ENCODE results near the gene LZTR1.
A peak's percentile ranks its signal among the peaks of the same experiment; 100 is the strongest.
"Not testable (repeated sequence)": the region's sequence is repeated elsewhere in the genome, so short reads cannot be mapped to it uniquely, and the experiment has no call there.

Gene LZTR1

GRCh38 chr22:20981787-20982562 is at the start of gene LZTR1:
Gene LZTR1, plus strand, starts transcription at chr22:20982297. Its CDS starts 75 bp downstream, at chr22:20982372.
- peak; percentile 68 for DNase-seq

GRCh38 chr22:20933910-20934309 is 48.2 kb upstream of the LZTR1 start:
- DNase-seq, result no peak

- DNase-seq, result not testable (repeated sequence)
Observed at GRCh38 chr22:20935049-20935448, 47.0 kb upstream of the LZTR1 start.

- DNase-seq, result not testable (repeated sequence)
Observed at GRCh38 chr22:20935780-20936539, 46.1 kb upstream of the LZTR1 start.

GRCh38 chr22:20937031-20937793 is 44.9 kb upstream of the LZTR1 start:
- no peak for DNase-seq

GRCh38 chr22:20937794-20938671 is 44.1 kb upstream of the LZTR1 start:
- DNase-seq, result no peak

- not testable (repeated sequence) for DNase-seq
Observed at GRCh38 chr22:20939457-20940185, 42.5 kb upstream of the LZTR1 start.

- no peak for DNase-seq
Observed at GRCh38 chr22:20940186-20940651, 41.9 kb upstream of the LZTR1 start.

- no peak for DNase-seq
Observed at GRCh38 chr22:20940904-20941385, 41.2 kb upstream of the LZTR1 start.

GRCh38 chr22:20942203-20942902 is 39.7 kb upstream of the LZTR1 start:
- not testable (repeated sequence) for DNase-seq

GRCh38 chr22:20943104-20943933 is 38.8 kb upstream of the LZTR1 start:
- DNase-seq, result no peak

- DNase-seq, result no peak
Observed at GRCh38 chr22:20944042-20944441, 38.1 kb upstream of the LZTR1 start.

- DNase-seq, result no peak
Observed at GRCh38 chr22:20945578-20945934, 36.5 kb upstream of the LZTR1 start.

- no peak for DNase-seq
Observed at GRCh38 chr22:20946080-20946986, 35.8 kb upstream of the LZTR1 start.

GRCh38 chr22:20946991-20947390 is 35.1 kb upstream of the LZTR1 start:
- no peak for DNase-seq

GRCh38 chr22:20948450-20948849 is 33.6 kb upstream of the LZTR1 start:
- no peak for DNase-seq

- no peak for DNase-seq
Observed at GRCh38 chr22:20948989-20949388, 33.1 kb upstream of the LZTR1 start.

GRCh38 chr22:20949698-20950183 is 32.4 kb upstream of the LZTR1 start:
- no peak for DNase-seq
